GM21786 (cell line): Measurements from ENCODE around the gene SLC1A2.
A peak's percentile ranks its signal among the peaks of the same experiment; 100 is the strongest.

Experiments
- ATAC-seq: cut with Tn5 transposase; IDR thresholded peaks from one replicate; pipeline ENCODE4 v1.9.1; 2021; ENCODE audit not compliant: unreplicated experiment

The SLC1A2 gene

GRCh38 chr11:35276396-35277145 is 142.8 kb downstream of the SLC1A2 start:
- no peak for ATAC-seq

- ATAC-seq: no peak
These were observed 143.6 kb downstream of the SLC1A2 start for GRCh38 chr11:35275786-35276170.

- ATAC-seq: no peak
These were observed 144.2 kb downstream of the SLC1A2 start for GRCh38 chr11:35274909-35275785.

- peak; percentile 88 for ATAC-seq
These were observed 146.9 kb downstream of the SLC1A2 start for GRCh38 chr11:35272391-35272902.

GRCh38 chr11:35271031-35271430 is 148.3 kb downstream of the SLC1A2 start:
- ATAC-seq: no peak

GRCh38 chr11:35270342-35270741 is 149.0 kb downstream of the SLC1A2 start:
- ATAC-seq: no peak

- ATAC-seq: no peak
These were observed 151.9 kb downstream of the SLC1A2 start for GRCh38 chr11:35267504-35267903.

GRCh38 chr11:35265755-35266454 is 153.5 kb downstream of the SLC1A2 start:
- no peak for ATAC-seq

- no peak for ATAC-seq
These were observed 156.6 kb downstream of the SLC1A2 start for GRCh38 chr11:35262735-35263134.

- ATAC-seq: no peak
These were observed 157.3 kb downstream of the SLC1A2 start for GRCh38 chr11:35262056-35262455.

GRCh38 chr11:35261197-35261596 is 158.2 kb downstream of the SLC1A2 start:
- no peak for ATAC-seq

GRCh38 chr11:35260342-35260985 is 158.9 kb downstream of the SLC1A2 start:
- ATAC-seq: no peak

GRCh38 chr11:35259529-35259928 is 159.8 kb downstream of the SLC1A2 start:
- no peak for ATAC-seq

GRCh38 chr11:35257281-35257680 is 162.1 kb downstream of the SLC1A2 start:
- peak; percentile 100 for ATAC-seq

- no peak for ATAC-seq
These were observed 163.1 kb downstream of the SLC1A2 start for GRCh38 chr11:35256296-35256695.

GRCh38 chr11:35255514-35255913 is 163.8 kb downstream of the SLC1A2 start:
- no peak for ATAC-seq

GRCh38 chr11:35253237-35253636 is 166.1 kb downstream of the SLC1A2 start:
- no peak for ATAC-seq

GRCh38 chr11:35250621-35251020 is 168.7 kb downstream of the SLC1A2 start:
- ATAC-seq: no peak

GRCh38 chr11:35250192-35250591 is 169.2 kb downstream of the SLC1A2 start:
- ATAC-seq: no peak

GRCh38 chr11:35248558-35249323 is 170.6 kb downstream of the SLC1A2 start:
- no peak for ATAC-seq
